ENCODE results near the gene SEBOX.

The SEBOX gene

GRCh38 chr17:28317966-28318758, 46.8 kb downstream of the SEBOX start:
- DNase-seq (ENCODE audit: low read depth) = no peak

GRCh38 chr17:28317099-28317965, 47.7 kb downstream of the SEBOX start:
- DNase-seq (ENCODE audit: low read depth) = no peak

- DNase-seq (ENCODE audit: low read depth) = no peak
Measured at GRCh38 chr17:28315846-28316705, 48.9 kb downstream of the SEBOX start.

GRCh38 chr17:28313841-28314240, 51.2 kb downstream of the SEBOX start:
- DNase-seq (ENCODE audit: low read depth) = no peak

All from amniotic epithelial cell (primary cell).